ENCODE data around the gene ST6GALNAC5.

The ST6GALNAC5 gene

DNA sequence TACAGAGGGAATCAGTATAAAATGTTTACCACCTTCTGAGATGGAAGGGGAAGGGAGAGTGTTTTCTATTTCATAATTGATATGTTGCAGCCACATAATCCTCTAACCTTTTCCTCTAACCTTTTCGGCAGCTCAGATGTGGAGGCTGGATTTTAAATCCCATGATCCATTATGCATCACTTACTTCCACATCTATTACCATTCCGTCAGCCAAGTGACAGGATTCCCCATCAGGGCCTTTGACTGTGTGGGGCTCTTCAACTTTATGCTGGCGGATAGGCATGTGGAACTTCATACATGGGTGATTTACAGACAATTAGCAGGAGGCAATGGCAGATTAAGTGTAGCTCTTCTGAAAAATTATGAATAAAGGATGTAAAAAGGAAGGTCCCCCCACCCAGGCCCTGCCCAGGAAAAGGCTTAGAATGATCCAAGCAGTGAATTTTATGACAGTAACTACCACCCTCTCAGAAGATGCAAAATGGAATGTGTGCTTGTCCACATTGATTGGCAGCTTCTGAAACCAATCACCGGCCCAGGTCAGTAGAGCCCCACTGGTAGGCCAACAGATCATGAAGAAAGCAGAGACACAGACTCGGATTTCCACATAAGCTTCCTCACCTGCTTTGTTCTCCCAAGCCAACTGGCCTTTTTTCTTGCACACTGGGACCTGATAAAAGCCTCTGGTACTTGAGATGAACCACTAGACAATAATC is 147.0 kb downstream of the ST6GALNAC5 start:
- no peak for DNase-seq (ENCODE audit: low spot score)

DNA sequence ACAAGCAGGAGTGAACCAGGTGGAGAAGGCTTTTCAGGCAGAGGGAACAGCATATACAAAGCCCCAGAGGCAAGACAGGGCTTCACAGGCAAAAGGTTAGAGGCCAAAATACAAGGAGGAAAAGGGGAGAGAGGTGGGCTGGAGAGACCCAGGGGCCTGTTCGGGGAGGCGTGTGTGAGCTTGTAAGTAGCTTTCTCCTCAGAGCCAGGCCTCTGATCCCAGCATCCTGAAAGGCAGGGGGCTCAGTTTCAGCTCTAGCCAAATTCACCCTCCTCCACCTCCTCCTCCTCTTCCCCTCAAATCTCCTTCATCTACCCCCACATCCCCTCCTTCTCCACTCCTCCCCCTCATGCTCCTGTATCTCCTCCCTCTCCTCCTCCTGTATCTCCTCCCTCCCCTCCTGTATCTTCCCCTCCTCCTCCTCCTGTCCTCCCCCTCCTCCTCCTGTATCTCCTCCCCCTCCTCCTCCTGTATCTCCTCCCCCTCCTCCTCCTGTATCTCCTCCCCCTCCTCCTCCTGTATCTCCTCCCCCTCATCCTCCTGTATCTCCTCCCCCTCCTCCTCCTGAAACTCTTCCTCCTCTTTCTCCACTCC is 148.6 kb downstream of the ST6GALNAC5 start:
- no peak for DNase-seq (ENCODE audit: low spot score)

DNA sequence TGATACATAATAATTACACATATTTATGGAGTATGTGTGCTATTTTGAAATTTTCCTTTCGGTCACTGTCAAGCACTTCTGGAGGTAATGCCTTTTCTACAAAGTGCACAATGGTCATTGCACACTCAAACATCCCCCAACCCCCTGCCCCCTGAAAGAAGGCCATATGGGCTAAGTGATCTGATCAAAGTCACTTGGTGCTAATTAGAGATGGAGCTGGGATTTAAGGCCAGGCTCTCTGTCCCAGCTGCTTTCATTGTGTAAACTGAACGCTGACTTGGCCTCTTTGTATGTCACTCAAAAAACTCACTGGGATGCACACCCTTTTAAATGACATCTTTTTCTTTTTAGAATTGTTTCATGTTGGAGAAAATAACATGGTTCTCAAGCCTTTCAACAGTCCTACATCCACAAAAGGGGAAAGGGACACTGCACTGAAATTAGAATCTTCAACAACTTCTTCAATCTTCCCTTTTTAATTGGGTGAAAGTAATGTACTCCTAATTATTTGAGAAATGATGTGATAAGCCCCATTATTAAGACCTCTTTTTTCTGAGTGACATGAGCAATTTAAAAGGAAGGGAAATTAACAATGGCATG is 149.2 kb downstream of the ST6GALNAC5 start:
- DNase-seq (ENCODE audit: low spot score): no peak

DNA sequence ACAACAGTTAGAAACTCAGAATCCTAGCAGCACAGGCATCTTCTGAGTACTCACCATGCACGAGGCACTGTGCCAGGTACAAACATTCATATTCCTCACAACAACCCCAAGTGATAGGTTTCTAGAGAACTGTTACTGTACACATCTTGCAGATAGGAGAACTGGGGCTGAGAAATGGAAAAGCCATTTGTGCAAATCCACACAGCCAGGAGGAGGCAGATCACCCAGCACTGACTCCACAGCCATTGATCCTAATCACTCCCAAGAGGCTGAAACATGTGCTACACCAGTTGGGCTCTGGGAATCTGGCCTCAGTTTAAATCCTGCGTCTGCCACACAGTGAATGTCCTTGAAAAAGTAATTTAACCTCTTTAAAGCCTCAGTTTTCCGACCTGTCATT is 151.0 kb downstream of the ST6GALNAC5 start:
- no peak for DNase-seq (ENCODE audit: low spot score)

DNA sequence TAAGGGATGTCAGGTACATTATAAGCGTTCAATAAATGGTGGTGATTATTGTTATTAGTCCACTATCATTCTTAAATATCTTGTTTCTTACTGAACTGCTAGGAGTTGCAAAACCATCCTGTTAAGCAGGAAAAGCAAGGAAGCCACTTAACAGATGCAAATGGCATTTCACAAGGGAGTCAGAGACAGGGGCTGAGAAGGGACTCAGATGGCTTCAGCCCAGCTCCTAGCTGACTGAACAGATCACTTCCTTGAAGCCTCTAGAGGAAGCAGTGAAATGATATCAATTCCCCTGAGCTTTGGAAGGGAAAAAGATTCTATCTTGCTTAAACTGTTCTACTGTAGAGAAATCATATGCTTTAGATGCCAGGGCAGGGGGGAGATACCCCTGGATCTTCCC is 151.5 kb downstream of the ST6GALNAC5 start:
- DNase-seq (ENCODE audit: low spot score): no peak

DNA sequence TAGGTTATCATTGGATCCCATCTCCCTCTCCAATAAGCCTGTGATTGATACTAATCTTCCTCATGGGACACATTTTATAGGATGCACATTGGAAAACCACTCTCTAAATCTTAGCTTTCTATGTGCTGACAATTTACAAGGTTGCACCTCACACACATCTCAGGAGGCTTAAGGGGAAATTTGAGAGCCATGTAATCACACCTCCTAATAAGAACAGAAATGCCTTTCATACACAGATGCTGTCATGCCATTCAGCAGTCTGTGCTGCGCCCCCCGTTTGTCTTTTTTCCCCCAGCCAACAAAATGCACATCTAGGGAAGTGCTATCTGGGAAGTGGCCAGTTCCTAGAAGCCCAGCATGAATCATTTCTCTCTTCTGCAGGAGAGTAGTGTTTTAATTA is 154.5 kb downstream of the ST6GALNAC5 start:
- DNase-seq (ENCODE audit: low spot score): no peak

DNA sequence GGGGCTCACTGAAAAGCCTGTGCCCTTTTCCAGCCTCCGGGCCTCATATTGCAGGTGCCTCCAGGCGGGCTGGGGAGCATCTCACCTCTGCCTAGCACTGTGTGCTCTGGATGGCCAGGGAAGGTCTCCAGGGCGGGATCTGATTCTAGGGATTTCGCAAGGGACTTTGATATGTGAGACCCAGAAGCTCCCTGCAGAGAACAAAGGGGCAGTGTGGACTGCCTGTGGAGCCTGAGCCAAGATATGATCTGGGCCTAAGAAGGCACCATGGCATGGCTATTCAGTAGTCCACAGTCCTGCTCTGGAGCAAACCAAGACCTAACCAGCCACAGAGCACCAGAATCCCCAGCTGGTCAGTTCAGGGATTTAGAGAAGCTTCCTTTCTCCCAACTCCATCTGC is 157.2 kb downstream of the ST6GALNAC5 start:
- DNase-seq (ENCODE audit: low spot score): no peak

DNA sequence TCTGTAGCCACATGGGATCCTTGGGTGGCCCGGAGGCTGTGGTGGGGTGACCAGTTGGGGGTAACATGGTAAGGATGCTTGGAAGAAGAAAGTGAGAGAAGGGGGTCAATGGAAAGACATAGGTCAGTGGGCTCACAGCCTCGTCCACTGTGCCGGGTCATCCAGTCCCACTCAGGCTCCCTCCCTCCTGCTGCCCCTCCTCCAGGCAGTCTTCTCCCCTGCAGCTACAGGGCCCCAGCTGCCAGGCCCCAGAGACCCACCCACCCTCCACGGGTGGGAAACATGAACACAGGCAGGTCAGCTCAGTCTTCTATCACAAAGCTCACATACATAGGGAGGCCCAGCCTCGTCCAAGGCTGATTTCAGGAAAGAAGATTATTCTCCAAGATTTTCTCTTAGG is 158.3 kb downstream of the ST6GALNAC5 start:
- DNase-seq (ENCODE audit: low spot score): no peak

DNA sequence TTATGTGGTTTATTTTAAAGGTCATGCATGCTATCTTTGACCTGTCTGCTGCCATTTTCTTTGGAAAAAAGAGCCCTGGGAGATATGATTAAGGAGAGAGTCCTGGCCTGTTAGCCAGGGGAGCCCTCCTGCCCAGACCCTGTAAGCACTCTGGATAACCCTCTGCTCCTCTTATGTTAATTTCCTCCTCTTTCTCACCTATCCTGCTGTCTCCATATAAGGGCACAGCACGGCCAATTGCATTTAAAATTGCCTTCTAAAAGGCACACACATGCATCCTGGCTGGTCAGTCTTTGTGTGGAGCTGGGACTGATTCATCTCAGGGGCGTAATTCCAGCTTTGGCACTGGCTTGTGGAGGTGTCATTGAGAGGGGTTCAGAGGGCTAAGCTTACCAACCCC is 158.9 kb downstream of the ST6GALNAC5 start:
- no peak for DNase-seq (ENCODE audit: low spot score)

DNA sequence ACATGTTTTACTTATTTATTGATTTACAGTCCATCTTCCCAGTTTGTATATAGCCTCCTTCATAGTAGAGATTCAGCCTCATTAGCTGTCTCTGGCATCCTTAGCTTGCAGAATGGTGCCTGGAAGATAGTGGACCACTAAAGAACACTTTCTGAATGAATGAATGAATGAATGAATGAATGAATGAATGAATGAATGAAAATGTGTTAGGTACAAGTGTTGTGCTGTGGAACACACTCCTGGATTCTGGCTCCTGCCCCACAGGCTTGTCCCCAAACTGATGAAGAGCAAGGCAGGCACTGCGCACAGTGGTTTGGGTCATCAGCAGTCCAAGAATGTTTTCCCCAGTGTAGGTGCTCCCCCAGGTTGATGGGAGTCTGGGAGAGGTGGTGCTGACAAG is 159.4 kb downstream of the ST6GALNAC5 start:
- no peak for DNase-seq (ENCODE audit: low spot score)

DNA sequence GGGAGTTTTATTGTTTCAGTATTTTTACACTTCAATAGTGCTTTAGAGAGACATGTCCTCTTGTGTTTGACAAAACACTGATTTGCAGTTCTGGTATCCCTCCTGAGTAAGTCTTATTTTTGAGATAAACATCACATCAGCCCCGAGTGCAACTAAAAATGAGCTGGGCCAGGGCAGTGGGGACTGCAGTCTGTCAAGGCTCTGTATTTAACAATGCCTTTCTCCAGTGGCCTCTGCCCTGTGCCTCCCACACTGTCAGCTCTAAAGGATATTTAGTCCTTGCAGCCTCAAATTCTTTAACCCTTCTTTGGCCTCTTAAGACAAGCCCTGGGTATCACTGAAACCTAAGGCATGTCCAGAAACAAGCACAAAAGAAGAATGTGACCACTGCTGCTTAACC is 160.6 kb downstream of the ST6GALNAC5 start:
- no peak for DNase-seq (ENCODE audit: low spot score)

DNA sequence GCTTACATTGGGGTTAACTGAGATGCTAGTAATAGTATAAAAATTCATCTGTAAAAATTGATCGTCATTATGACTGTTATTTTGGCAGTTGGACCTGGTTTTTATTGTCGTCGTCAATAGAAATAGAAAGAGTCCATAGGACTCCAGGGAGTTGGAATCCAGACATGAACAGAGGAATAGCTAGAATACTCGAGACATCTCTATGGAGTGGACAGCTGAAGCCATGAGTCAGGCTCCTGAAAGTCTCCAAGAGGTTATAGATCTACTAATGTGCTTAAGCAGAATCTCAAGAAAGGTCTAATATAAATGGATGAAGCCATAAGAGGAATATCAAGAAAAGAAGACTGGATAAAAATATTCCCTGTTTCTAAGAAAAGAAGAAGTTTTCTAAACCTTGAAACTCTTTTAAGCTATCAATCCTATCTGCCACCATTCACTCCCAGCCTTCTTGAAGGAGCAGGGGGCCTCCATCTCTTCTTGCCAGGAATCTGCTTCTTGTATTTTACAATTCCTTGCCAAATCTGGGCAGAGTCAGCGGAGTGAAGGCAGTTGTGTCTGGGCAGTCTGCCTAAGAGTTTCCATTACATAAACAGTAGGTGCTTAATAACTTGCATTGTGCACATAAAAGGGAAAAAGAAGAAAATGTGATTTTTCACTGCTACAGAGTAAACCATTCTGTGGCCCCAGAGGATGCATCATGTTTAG is 163.3 kb downstream of the ST6GALNAC5 start:
- no peak for DNase-seq (ENCODE audit: low spot score)

DNA sequence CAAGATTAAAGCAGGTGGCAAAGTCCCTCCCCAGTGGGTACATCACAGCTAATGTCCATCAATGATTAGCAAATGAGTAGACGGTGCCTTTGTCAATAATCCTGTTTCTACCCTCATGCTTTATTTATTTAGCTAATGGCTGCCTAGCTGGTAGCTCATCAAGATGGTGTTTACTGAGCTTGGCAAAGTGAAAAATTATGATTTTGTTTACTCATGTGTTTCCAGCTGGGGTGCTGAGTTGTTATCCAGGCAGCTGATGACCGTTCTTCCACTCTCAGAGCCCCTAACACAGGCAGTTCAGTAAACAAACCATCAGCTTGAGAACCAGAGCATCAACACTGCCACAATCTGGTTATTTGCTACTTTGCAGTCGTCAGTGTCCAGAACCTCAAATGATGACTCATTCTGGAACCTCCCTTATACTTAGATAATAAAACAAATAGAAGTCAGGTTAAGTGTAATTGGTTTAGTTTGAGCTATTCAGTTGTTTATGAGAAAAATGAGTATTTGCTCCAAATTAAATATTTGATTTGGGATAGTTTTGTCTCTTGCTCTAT is 163.9 kb downstream of the ST6GALNAC5 start:
- DNase-seq (ENCODE audit: low spot score): no peak

DNA sequence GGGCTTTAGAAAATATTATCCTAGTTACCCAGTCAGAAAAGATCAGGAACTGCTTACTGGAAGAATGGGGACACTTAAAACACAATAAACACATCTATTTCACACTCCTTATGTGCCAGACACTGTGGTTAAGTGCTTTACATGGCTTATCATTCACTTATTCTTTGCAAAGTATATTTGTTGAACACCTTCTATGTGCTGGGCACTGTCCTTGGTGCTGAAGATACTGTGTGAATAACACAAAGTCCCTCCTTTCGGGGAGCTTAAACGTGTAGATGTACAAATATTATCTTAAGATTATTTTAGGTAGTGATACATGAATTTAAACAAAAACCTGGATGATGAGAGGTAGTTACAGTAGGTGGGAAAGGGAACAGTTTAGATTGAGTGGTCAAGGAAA is 169.3 kb downstream of the ST6GALNAC5 start:
- no peak for DNase-seq (ENCODE audit: low spot score)

DNA sequence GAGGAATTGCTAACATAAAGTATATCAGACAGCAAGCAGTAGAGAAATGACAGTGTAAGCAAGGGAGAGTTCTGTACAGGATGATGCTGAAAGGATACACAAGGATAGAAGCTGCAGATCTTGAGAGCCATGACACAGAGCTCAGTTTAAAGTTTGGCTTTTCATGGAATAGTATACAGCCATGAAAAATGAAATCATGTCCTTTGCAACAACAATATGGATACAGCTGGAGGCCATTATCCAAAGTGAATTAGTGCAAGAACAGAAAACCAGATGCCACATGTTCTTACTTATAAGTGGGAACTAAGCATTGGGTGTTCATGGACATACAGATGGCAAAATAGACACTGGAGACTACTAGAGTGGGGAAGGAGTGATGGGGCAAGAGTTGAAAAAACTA is 169.8 kb downstream of the ST6GALNAC5 start:
- DNase-seq (ENCODE audit: low spot score): no peak

DNA sequence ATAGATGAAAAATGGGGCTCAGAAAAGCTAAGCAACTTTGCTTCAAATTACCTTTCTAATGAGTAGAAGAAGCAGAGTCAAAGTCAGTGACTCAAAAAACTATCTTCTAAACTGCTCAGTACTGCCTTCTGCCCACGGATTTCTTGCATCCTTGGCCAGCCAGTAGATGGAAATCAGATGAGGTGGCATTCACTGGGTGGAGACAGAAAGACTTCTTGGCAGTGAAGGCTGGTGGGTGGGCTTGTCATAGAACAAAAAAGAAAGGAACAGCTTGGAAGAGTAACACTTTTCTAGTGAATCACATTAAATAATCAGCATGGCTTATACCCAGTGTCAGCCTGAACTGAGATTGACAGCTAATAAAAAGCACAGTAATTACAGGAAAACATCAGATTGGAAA is 170.7 kb downstream of the ST6GALNAC5 start:
- DNase-seq (ENCODE audit: low spot score): no peak

DNA sequence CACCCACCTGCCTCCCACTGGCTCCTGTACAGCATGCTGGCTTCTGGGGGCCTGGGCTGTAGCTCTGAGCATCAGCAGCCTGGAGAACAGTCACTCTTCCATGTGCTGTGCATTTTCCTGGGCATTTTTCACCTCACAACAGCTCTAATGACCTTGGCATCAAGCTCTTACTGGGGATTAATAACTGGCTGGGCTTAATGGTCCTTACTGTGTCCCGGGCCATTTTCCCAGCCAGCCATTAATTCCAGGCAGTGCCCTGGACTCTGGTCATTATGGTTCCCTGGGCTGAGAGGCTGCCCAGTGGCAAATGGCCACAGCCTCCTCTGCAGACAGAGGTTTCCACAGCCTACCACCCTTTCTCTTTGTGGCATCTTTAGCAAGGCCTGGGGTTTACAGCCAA is 171.8 kb downstream of the ST6GALNAC5 start:
- DNase-seq (ENCODE audit: low spot score): no peak

DNA sequence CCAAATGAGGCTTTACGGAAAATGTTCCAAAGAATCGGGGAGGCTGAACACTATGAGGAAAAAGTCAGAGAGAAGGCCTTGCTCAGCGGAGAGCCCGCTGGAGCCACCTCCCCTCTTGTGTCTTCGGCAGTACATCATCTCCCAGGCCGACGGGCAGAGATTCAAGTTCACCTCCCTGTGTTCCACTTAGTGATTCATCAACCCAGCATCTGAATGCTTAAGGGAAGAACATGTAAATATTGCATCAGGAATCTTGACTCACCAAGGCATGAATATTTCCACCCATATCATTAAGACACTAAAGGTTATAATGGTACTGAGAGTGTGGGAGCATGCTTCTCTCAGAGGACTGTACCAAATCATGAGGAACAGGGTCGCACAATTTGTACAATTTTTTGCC is 172.5 kb downstream of the ST6GALNAC5 start:
- no peak for DNase-seq (ENCODE audit: low spot score)

DNA sequence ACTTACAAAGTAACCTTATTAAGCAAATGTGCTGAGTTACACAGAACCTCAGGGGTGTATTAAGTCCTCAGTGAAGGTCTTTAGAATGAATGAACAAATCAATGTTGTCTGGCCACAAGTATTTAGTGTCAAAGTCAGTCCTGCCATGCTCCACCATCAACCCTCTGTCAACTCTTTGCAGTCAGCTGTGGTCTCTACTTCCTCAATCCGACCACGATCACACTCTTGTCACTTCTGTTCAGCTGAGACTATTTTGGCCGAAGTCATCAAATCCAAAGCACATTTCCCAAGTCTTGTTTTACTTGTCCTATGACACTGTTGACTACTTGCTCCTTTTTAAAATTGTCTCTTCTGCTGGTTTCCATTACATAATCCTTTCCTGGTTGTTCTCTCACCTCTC is 173.5 kb downstream of the ST6GALNAC5 start:
- no peak for DNase-seq (ENCODE audit: low spot score)

DNA sequence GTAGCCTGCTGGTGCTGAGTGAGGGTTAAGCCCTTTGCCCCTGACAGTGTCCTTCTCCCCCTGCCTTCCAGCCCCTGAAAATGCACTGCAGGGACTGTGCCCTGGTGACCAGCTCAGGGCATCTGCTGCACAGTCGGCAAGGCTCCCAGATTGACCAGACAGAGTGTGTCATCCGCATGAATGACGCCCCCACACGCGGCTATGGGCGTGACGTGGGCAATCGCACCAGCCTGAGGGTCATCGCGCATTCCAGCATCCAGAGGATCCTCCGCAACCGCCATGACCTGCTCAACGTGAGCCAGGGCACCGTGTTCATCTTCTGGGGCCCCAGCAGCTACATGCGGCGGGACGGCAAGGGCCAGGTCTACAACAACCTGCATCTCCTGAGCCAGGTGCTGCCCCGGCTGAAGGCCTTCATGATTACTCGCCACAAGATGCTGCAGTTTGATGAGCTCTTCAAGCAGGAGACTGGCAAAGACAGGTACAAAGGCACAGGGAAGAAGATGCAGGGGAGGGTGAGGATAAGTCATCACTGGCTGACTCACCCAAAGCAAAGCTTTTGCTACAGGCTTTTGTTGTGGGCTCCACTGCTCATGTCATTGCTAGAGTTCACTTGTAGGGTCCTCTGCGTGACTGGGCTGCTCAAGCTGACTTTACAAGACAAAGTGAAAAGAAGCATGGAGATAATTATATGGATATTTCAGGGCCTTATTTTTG is 177.0 kb downstream of the ST6GALNAC5 start:
- no peak for DNase-seq (ENCODE audit: low spot score)

DNA sequence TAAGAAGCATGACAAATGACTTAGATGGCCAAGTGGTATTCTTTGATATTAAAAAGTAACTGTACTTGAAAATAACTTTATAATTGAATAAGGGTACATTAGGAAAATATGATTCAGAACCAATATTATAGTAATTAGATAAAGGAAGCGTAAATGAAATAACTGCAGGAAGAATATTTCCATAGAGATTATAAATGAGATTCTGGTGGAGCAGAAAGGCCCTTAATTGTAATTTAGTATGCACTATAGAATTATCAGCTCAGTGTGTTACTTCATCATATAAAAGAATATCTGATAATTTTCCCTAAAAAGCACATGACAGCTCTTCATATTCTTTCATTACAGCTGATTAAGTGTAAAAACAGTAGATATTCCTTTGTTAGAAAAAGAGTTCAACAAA is 180.3 kb downstream of the ST6GALNAC5 start:
- no peak for DNase-seq (ENCODE audit: low spot score)

DNA sequence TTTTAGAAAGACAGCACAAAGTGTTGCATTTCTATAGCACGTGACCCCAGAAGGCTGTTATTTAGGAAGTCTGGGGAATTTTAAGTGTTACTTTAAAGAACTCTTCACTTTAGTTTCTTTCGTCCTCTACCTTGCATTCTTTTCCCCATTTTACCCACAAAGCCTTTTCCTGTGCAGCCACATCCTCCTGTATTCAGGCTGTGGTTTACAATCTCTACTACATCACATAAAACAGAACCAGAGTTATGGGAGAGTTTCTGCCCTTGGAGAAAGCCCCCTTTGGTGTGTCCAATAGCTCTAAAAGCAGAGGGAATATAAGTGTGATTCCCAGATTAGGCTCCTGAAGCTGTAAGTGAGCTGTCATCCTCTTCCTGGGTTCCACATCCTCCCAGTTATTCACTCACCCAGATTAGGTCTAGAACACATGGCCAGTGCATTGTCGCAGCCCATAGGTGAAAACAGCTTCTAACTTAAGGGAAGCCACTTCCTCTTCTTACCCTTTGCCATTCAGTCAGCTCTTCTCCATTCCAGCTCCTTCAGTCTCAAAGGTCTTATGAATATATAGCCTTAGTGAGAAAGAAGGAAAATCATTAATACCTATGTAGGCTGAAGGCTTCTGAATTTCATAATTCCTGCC is 180.8 kb downstream of the ST6GALNAC5 start:
- no peak for DNase-seq (ENCODE audit: low spot score)

Data from CD4-positive, alpha-beta T cell treated with Interleukin-6 at 100 ng/mL for 8 hours (primary cell).